GM12878 (cell line): ENCODE results near the gene TH. TPM values are rescaled to one million over a fixed set of nuclear protein-coding genes. Genes with fewer than 3 reads are reported as not detected.

ENCODE experiments used
- ATAC-seq: fragments of 200-7000 bp; cut with Tn5 transposase; 3 replicates; pipeline ENCODE4 v1.9.1; 2020; ENCODE audit warnings: mild to moderate bottlenecking, moderate library complexity
- BruUV-seq: library from RNA; stranded (reverse); fragments of 400-500 nt; replicated peaks from 2 replicates; lab custom pipeline; 2021; lab: Mats Ljungman, UMichigan
- CTCF ChIA-PET: fragments of 300-600 bp; sonication (Branson Sonifier 250); formaldehyde crosslinking; extraction: SDS; loops from one replicate; lab custom pipeline; 2021; ENCODE audit warnings: inconsistent platforms; lab: Yijun Ruan, JAX
- POLR2A ChIA-PET: fragments of 350-600 bp; formaldehyde crosslinking; extraction: SDS; loops from one replicate; lab custom pipeline; 2021; ENCODE audit warnings: inconsistent platforms; lab: Charles Lee
- RAD21 ChIA-PET: fragments of 300-600 bp; sonication (Branson Sonifier 250); formaldehyde crosslinking; loops from one replicate; lab custom pipeline; 2023; ENCODE audit warnings: antibody characterized with exemption; ENCODE audit not compliant: unreplicated experiment; lab: Charles Lee
- SMC1A ChIA-PET: fragments of 300-600 bp; sonication (Branson Sonifier 250); formaldehyde crosslinking; loops from one replicate; lab custom pipeline; 2023; ENCODE audit not compliant: unreplicated experiment, uncharacterized antibody; lab: Charles Lee
- DNase-seq: peaks from one replicate; pipeline ENCODE4 v3.0.0-alpha.2; 2011; ENCODE audit warnings: low read depth, low spot score
- FAIRE-seq: peaks from 3 replicates; lab custom pipeline; 2011; peaks lifted over from hg19 to GRCh38; lab: Jason Lieb, UNC
- H2AFZ ChIP-seq: 2 replicates; pipeline ENCODE4 v1.6.0; 2011; ENCODE audit warnings: low read depth, low read length, control low read depth; ENCODE audit not compliant: control insufficient read depth
- H3K27ac ChIP-seq: 2 replicates; pipeline ENCODE4 v1.5.1; 2011; ENCODE audit warnings: control low read depth; ENCODE audit not compliant: control insufficient read depth, insufficient read depth
- H3K27me3 ChIP-seq, 2 experiments: replicated peaks in 1 of 2; 2 replicates each; pipeline versions ENCODE4 v1.6.0 to v1.6.1; 2011; ENCODE audit warnings: low read length in 1 of 2; ENCODE audit not compliant: control insufficient read depth in 2 of 2, insufficient read depth in 2 of 2
- H3K36me3 ChIP-seq, 2 experiments: 2 replicates each; pipeline ENCODE4 v1.5.1; 2011; ENCODE audit warnings: low read length in 1 of 2; ENCODE audit not compliant: control insufficient read depth in 2 of 2, insufficient read depth in 2 of 2
- H3K4me1 ChIP-seq: 2 replicates; pipeline ENCODE4 v1.6.1; 2011; ENCODE audit warnings: mild to moderate bottlenecking, low read length, moderate library complexity, mixed read lengths; ENCODE audit not compliant: control insufficient read depth, insufficient read depth
- H3K4me2 ChIP-seq: 2 replicates; pipeline ENCODE4 v1.6.0; 2011; ENCODE audit warnings: control low read depth; ENCODE audit not compliant: control insufficient read depth, insufficient read depth
- H3K4me3 ChIP-seq: fragments of 200-600 bp; sonication (generic); 2 replicates; pipeline ENCODE4 v1.5.1; 2016
- H3K79me2 ChIP-seq: 2 replicates; pipeline ENCODE4 v1.6.0; 2011; ENCODE audit warnings: low read length; ENCODE audit not compliant: control insufficient read depth, insufficient read depth
- H3K9ac ChIP-seq: 2 replicates; pipeline ENCODE4 v1.8.0; 2011; ENCODE audit warnings: low read length, control low read depth, mixed read lengths; ENCODE audit not compliant: control insufficient read depth, insufficient read depth
- H3K9me3 ChIP-seq: replicated peaks from 3 replicates; pipeline ENCODE4 v1.5.1; 2011; ENCODE audit warnings: mild to moderate bottlenecking, low read length; ENCODE audit not compliant: control insufficient read depth, insufficient read depth
- H4K20me1 ChIP-seq: 2 replicates; pipeline ENCODE4 v1.6.0; 2011; ENCODE audit not compliant: control insufficient read depth, insufficient read depth
- BMI1 ChIP-seq: fragments of 450-650 bp; IDR thresholded peaks from 2 replicates; pipeline ENCODE4 v1.6.1; 2016; ENCODE audit warnings: mild to moderate bottlenecking, moderate library complexity, borderline replicate concordance
- CHD2 ChIP-seq: IDR thresholded peaks from 2 replicates; pipeline ENCODE4 v1.6.1; 2011; ENCODE audit warnings: low read depth, low read length, improper control_type of control experiment, borderline replicate concordance
- ETV6 ChIP-seq, 2 experiments: fragments of 450-650 bp in 1 of 2; IDR thresholded peaks in 1 of 2; conservative IDR thresholded peaks in 1 of 2; 2 replicates each; pipeline ENCODE4 v1.6.1; 2014; ENCODE audit warnings: antibody characterized with exemption in 1 of 2, borderline replicate concordance in 1 of 2, low read depth in 1 of 2, mild to moderate bottlenecking in 1 of 2, moderate library complexity in 1 of 2
- FOXM1 ChIP-seq: IDR thresholded peaks from 2 replicates; pipeline ENCODE4 v1.6.1; 2012; ENCODE audit warnings: low read depth, mild to moderate bottlenecking, inconsistent platforms, low read length, moderate library complexity
- GATAD2B ChIP-seq: fragments of 450-650 bp; conservative IDR thresholded peaks from 2 replicates; pipeline ENCODE4 v1.6.1; 2017; ENCODE audit warnings: low read depth, mild to moderate bottlenecking, moderate library complexity
- MYC ChIP-seq: IDR thresholded peaks from 2 replicates; pipeline ENCODE4 v1.6.1; 2011; ENCODE audit warnings: mild to moderate bottlenecking, low read length, moderate library complexity, inconsistent platforms; ENCODE audit not compliant: insufficient read depth, insufficient replicate concordance, insufficient read length, severe bottlenecking
- PAX8 ChIP-seq: fragments of 450-650 bp; IDR thresholded peaks from 2 replicates; pipeline ENCODE4 v1.6.1; 2017; ENCODE audit warnings: mild to moderate bottlenecking, moderate library complexity
- POLR2AphosphoS2 ChIP-seq: IDR thresholded peaks from 2 replicates; pipeline ENCODE4 v1.6.1; 2011; ENCODE audit warnings: low read depth, mild to moderate bottlenecking, low read length, improper control_type of control experiment, moderate library complexity
- POU2F2 ChIP-seq: IDR thresholded peaks from 3 replicates; pipeline ENCODE4 v1.6.1; 2011; ENCODE audit warnings: low read depth, mild to moderate bottlenecking, low read length, borderline replicate concordance
- RBBP5 ChIP-seq: fragments of 200-600 bp; sonication (generic); conservative IDR thresholded peaks from 2 replicates; pipeline ENCODE4 v1.6.1; 2016
- WGBS: methylation state at CpG from one replicate; pipeline ENCODE4 v1.1.6; 2016; ENCODE audit warnings: low lambda C conversion rate; ENCODE audit not compliant: insufficient replicate concordance, insufficient coverage; ENCODE audit errors: missing lambda C conversion rate; 5-methylcytosine and 5-hydroxymethylcytosine counted together
- in situ Hi-C: fragments of 300-500 bp; cut with MboI; formaldehyde crosslinking; loops from 9 replicates; pipeline ENCODE4 v1.14.3; 2018; ENCODE audit warnings: mixed read lengths
- intact Hi-C: fragments of 100-400 bp; cut with micrococcal nuclease; formaldehyde crosslinking; loops from one replicate; pipeline ENCODE4 v1.14.2; 2022; ENCODE audit not compliant: unreplicated experiment
- polyA plus RNA-seq, 11 experiments: library from polyadenylated mRNA; depleted of rRNA in 4 of 11; unstranded in 6 of 11; stranded (reverse) in 5 of 11; fragments of >200 nt; fragmentation: Nextera tagmentation in 4 of 11; fragmentation: Illumina TruSeq in 1 of 11; extraction: Ambion mirVana in 4 of 11; extraction: Trizol in 1 of 11; gene quantifications; 1 replicate in 1 of 11; 2 replicates in 10 of 11; pipeline versions ENCODE4 v1.2.1 to v1.2.3, GENCODE V29; 2011 to 2016; ENCODE audit warnings: inconsistent platforms in 2 of 11, missing spikeins in 2 of 11, low read depth in 1 of 11
- total RNA-seq, 4 experiments: library from RNA; depleted of rRNA in 3 of 4; stranded (reverse); fragments of >200 nt in 3 of 4; fragmentation: Illumina TruSeq in 1 of 4; extraction: Trizol in 1 of 4; gene quantifications; 2 replicates each; pipeline versions ENCODE4 v1.2.1 to v1.2.3, GENCODE V29; 2013 to 2021
- TF ChIP-seq, protein P1 (sequence below): fragments of 150-350 bp; IDR thresholded peaks from 2 replicates; pipeline ENCODE4 v1.6.1; 2014; ENCODE audit warnings: mild to moderate bottlenecking, low read depth, low read length
- TF ChIP-seq, protein P2 (sequence below): fragments of 450-650 bp; IDR thresholded peaks from 2 replicates; pipeline ENCODE4 v1.6.1; 2016; ENCODE audit warnings: mild to moderate bottlenecking

Gene TH
- total and polyA plus RNA-seq, 10 of the 15 experiments (the other 5 are each of a cell fraction or from before 2014, with no cell fraction given): not detected

DNA sequence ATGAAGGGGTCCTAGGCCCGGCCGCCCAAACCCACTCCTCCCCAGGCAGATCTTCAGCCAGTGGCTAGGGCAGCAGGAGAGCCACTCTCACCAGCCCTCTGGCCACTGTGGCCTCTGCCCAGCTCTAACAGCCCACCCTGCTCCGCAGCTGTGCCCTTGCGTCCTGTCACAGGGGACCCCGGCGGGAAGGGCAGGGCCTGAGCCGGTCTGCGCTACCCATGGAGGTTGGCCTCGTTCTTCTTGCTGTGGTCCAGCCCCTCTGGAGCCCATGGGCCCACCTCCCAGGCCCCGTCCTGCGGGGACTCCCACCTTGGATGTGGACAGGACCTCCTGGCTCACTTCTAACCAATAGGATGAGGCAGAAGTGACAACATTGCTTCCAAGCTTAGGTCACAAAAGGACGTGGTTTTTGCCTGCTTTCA is 38.3 kb upstream of the TH start:
- no peak overlapping the region for H3K4me2 ChIP-seq
- no peak overlapping the region for H2AFZ ChIP-seq
- WGBS: 16% methylated on average over 12 of the region's 12 CpGs
- no peak for TF ChIP-seq POLR2AphosphoS2
- TF ChIP-seq, protein P1, sequence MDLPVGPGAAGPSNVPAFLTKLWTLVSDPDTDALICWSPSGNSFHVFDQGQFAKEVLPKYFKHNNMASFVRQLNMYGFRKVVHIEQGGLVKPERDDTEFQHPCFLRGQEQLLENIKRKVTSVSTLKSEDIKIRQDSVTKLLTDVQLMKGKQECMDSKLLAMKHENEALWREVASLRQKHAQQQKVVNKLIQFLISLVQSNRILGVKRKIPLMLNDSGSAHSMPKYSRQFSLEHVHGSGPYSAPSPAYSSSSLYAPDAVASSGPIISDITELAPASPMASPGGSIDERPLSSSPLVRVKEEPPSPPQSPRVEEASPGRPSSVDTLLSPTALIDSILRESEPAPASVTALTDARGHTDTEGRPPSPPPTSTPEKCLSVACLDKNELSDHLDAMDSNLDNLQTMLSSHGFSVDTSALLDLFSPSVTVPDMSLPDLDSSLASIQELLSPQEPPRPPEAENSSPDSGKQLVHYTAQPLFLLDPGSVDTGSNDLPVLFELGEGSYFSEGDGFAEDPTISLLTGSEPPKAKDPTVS: no peak
- no peak for TF ChIP-seq FOXM1
- TF ChIP-seq, all 136 proteins: peak for 0
- in situ Hi-C loops (no loop called here), intact Hi-C loops (no loop called here)
- DNase-seq (no peak), FAIRE-seq (no peak), ATAC-seq (no peak)
- H3K36me3 ChIP-seq: no peaks in the 10 kb centered on the region
- no peak overlapping the region for H3K4me3 ChIP-seq
- H4K20me1 ChIP-seq: no peaks in the 10 kb centered on the region
- H3K79me2 ChIP-seq: no peaks in the 10 kb centered on the region
- H3K27me3 ChIP-seq: no peaks in the 10 kb centered on the region; a peak in 1 of 4 replicates
- RAD21 ChIA-PET: interaction anchor here (0.6 kb wide), 1 partner anchor 195 kb away, joined by 3 read pairs; no protein-coding TSS in a partner anchor
- H3K27ac ChIP-seq: no peak overlapping the region
- H3K4me1 ChIP-seq: no peaks in the 10 kb centered on the region
- no TSS peak for BruUV-seq
- H3K9ac ChIP-seq: no peak overlapping the region
- no peaks in the 10 kb centered on the region for H3K9me3 ChIP-seq
- CTCF ChIA-PET: interaction anchor here (0.5 to 0.6 kb wide), 2 partner anchors 71 to 113 kb away, joined by 3 read pairs; no protein-coding TSS in a partner anchor
- SMC1A ChIA-PET: no interaction called here
- POLR2A ChIA-PET: no interaction called here

DNA sequence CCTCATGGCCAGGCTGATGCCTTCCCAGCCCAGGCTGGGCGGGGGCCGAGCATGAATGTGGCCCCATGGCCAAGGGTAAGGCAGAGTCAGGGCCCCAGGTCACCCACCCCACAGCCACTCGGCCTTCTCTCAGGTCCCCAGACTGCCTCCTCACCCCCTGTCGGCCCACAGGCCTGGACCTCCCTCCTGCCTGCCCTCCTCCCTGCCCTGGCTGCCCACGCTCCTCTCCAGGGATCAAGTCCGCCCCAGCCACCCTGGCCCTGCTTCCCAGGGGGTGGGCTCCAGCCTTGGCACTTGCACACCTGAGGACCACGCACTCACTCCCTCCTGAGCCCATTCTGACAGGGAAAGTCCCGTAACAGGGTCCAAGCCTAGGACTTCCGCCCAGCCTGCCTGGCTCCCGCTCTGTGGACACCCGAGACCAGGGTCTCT is 37.8 kb upstream of the TH start:
- intact Hi-C loops (no loop called here), in situ Hi-C loops (no loop called here)
- Histone ChIP-seq H3K4me1 (no peaks in the 10 kb centered on the region), H3K9ac (no peak overlapping the region), H3K79me2 (no peaks in the 10 kb centered on the region), H4K20me1 (no peaks in the 10 kb centered on the region), H3K36me3 (no peaks in the 10 kb centered on the region), H3K4me3 (no peak overlapping the region), H3K27ac (no peak overlapping the region), H3K4me2 (no peak overlapping the region), H3K9me3 (no peaks in the 10 kb centered on the region), H3K27me3 (no peaks in the 10 kb centered on the region; a peak in 1 of 4 replicates), H2AFZ (no peak overlapping the region)
- ChIA-PET POLR2A (no interaction called here), RAD21 (no interaction called here), CTCF (no interaction called here), SMC1A (no interaction called here)
- BruUV-seq: no TSS peak
- no peak for DNase-seq
- no peak for ATAC-seq
- 17% methylated on average over 11 of the region's 11 CpGs for WGBS
- no peak for TF ChIP-seq BMI1
- TF ChIP-seq, protein P2, sequence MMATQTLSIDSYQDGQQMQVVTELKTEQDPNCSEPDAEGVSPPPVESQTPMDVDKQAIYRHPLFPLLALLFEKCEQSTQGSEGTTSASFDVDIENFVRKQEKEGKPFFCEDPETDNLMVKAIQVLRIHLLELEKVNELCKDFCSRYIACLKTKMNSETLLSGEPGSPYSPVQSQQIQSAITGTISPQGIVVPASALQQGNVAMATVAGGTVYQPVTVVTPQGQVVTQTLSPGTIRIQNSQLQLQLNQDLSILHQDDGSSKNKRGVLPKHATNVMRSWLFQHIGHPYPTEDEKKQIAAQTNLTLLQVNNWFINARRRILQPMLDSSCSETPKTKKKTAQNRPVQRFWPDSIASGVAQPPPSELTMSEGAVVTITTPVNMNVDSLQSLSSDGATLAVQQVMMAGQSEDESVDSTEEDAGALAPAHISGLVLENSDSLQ: no peak
- no peak for TF ChIP-seq ETV6 (conservative IDR thresholded peaks at IDR 0.05 in 1 of 2, IDR thresholded peaks at IDR 0.05 in 1 of 2; ENCODE audit: borderline replicate concordance in 1 of 2, low read depth in 1 of 2)
- TF ChIP-seq MYC: no peak
- no peak for TF ChIP-seq PAX8
- no peak for TF ChIP-seq GATAD2B
- no peak for TF ChIP-seq CHD2
- TF ChIP-seq RBBP5: no peak
- TF ChIP-seq POU2F2: no peak
- no peak for FAIRE-seq
